Mesendoderm (in vitro differentiated cells): ENCODE measurements around the gene NDUFB10.

Experiments
- DNase-seq: peaks from one replicate; pipeline ENCODE4 v3.0.0; 2013
- H2AK5ac ChIP-seq: 2 replicates; pipeline ENCODE4 v1.6.1; 2013; ENCODE audit warnings: low read length, inconsistent platforms
- H2BK120ac ChIP-seq: 2 replicates; pipeline ENCODE4 v1.6.1; 2013; ENCODE audit warnings: low read depth, mild to moderate bottlenecking, low read length, moderate library complexity, mixed read lengths
- H2BK15ac ChIP-seq: replicated peaks from 2 replicates; pipeline ENCODE4 v1.6.1; 2013; ENCODE audit warnings: low read depth, mild to moderate bottlenecking, moderate library complexity
- H2BK5ac ChIP-seq: 2 replicates; pipeline ENCODE4 v1.6.1; 2013; ENCODE audit warnings: low read length, inconsistent platforms
- H3K18ac ChIP-seq: 2 replicates; pipeline ENCODE4 v1.6.1; 2013; ENCODE audit warnings: mild to moderate bottlenecking, low read length, mixed read lengths
- H3K23ac ChIP-seq: one replicate; pipeline ENCODE4 v1.6.1; 2013; ENCODE audit warnings: low read length
- H3K27ac ChIP-seq: 2 replicates; pipeline ENCODE4 v1.5.1; 2013; ENCODE audit warnings: low read depth, mild to moderate bottlenecking, inconsistent platforms, low read length, moderate library complexity
- H3K27me3 ChIP-seq: 2 replicates; pipeline ENCODE4 v1.6.1; 2013; ENCODE audit warnings: low read length, control low read depth, mild to moderate bottlenecking, inconsistent platforms; ENCODE audit not compliant: insufficient read depth, poor library complexity
- H3K36me3 ChIP-seq: 2 replicates; pipeline ENCODE4 v1.6.1; 2013; ENCODE audit warnings: low read length, inconsistent platforms; ENCODE audit not compliant: control insufficient read depth, insufficient read depth
- H3K4ac ChIP-seq: one replicate; pipeline ENCODE4 v1.6.1; 2013; ENCODE audit warnings: low read depth, mild to moderate bottlenecking, low read length, moderate library complexity
- H3K4me1 ChIP-seq: 2 replicates; pipeline ENCODE4 v1.6.1; 2013; ENCODE audit warnings: low read depth, low read length, inconsistent platforms; ENCODE audit not compliant: control insufficient read depth
- H3K4me2 ChIP-seq: 2 replicates; pipeline ENCODE4 v1.6.1; 2013; ENCODE audit warnings: low read length
- H3K4me3 ChIP-seq: 2 replicates; pipeline ENCODE4 v1.5.1; 2013; ENCODE audit warnings: mild to moderate bottlenecking, low read length
- H3K56ac ChIP-seq: one replicate; pipeline ENCODE4 v1.6.1; 2013; ENCODE audit warnings: low read length
- H3K79me1 ChIP-seq: 2 replicates; pipeline ENCODE4 v1.6.1; 2013; ENCODE audit warnings: low read length, inconsistent platforms
- H3K79me2 ChIP-seq: 2 replicates; pipeline ENCODE4 v1.6.1; 2013; ENCODE audit warnings: mild to moderate bottlenecking, low read length; ENCODE audit not compliant: control insufficient read depth, insufficient read depth
- H3K9ac ChIP-seq: 2 replicates; pipeline ENCODE4 v1.6.1; 2013; ENCODE audit warnings: low read length, inconsistent platforms
- H4K5ac ChIP-seq: one replicate; pipeline ENCODE4 v1.6.1; 2013; ENCODE audit warnings: low read length
- H4K8ac ChIP-seq: one replicate; pipeline ENCODE4 v1.6.1; 2013; ENCODE audit warnings: low read depth, mild to moderate bottlenecking, control low read depth, low read length, moderate library complexity
- WGBS: extraction: QIAGEN DNeasy Blood & Tissue Kit; methylation state at CpG from one replicate; pipeline ENCODE4 v1.1.7; 2013; ENCODE audit warnings: low lambda C conversion rate, missing lambda C conversion rate; ENCODE audit not compliant: insufficient coverage; ENCODE audit errors: extremely low coverage; 5-methylcytosine and 5-hydroxymethylcytosine counted together

NDUFB10 gene

GRCh38 chr16:1991948-1992703, 32.8 kb downstream of the NDUFB10 start:
- Histone ChIP-seq H3K36me3 (no peaks in the 10 kb centered on the region), H3K4me3 (no peak overlapping the region), H3K9ac (peak overlapping the region; percentile 57), H3K18ac (no peak overlapping the region), H3K23ac (no peak overlapping the region), H2BK5ac (no peak overlapping the region), H4K5ac (no peak overlapping the region), H3K56ac (peak overlapping the region; percentile 90), H3K79me1 (no peaks in the 10 kb centered on the region), H3K79me2 (no peaks in the 10 kb centered on the region), H3K27me3 (peaks cover 3% of the 10 kb centered on the region), H2BK15ac (no peak overlapping the region), H3K27ac (no peak overlapping the region), H4K8ac (no peak overlapping the region), H2AK5ac (no peak overlapping the region), H3K4me1 (no peaks in the 10 kb centered on the region), H3K4ac (no peak overlapping the region), H2BK120ac (no peak overlapping the region), H3K4me2 (peak overlapping the region; percentile 48)
- no CpG with 5 or more reads among the region's 96 CpGs for WGBS
- peak; percentile 93 for DNase-seq

GRCh38 chr16:1992704-1993317, 33.5 kb downstream of the NDUFB10 start:
- Histone ChIP-seq H3K36me3 (no peaks in the 10 kb centered on the region), H2BK120ac (no peak overlapping the region), H3K79me1 (no peaks in the 10 kb centered on the region), H3K9ac (peak overlapping the region; percentile 57), H3K4me3 (no peak overlapping the region), H2AK5ac (no peak overlapping the region), H3K27ac (no peak overlapping the region), H3K4ac (no peak overlapping the region), H4K5ac (no peak overlapping the region), H4K8ac (no peak overlapping the region), H3K18ac (no peak overlapping the region), H3K79me2 (no peaks in the 10 kb centered on the region), H3K56ac (peak overlapping the region; percentile 90), H3K4me2 (peak overlapping the region; percentile 48), H3K23ac (no peak overlapping the region), H3K27me3 (peaks cover 3% of the 10 kb centered on the region), H2BK5ac (no peak overlapping the region), H2BK15ac (no peak overlapping the region), H3K4me1 (no peaks in the 10 kb centered on the region)
- DNase-seq: no peak
- WGBS: no CpG with 5 or more reads among the region's 50 CpGs

GRCh38 chr16:1993731-1994131, 34.4 kb downstream of the NDUFB10 start:
- H2AK5ac ChIP-seq: no peak overlapping the region
- H3K18ac ChIP-seq: no peak overlapping the region
- H4K5ac ChIP-seq: no peak overlapping the region
- H2BK15ac ChIP-seq: no peak overlapping the region
- no peak overlapping the region for H3K23ac ChIP-seq
- no peaks in the 10 kb centered on the region for H3K79me2 ChIP-seq
- H3K56ac ChIP-seq: no peak overlapping the region
- no peaks in the 10 kb centered on the region for H3K36me3 ChIP-seq
- H2BK5ac ChIP-seq: no peak overlapping the region
- no peak overlapping the region for H3K9ac ChIP-seq
- no peak overlapping the region for H3K27ac ChIP-seq
- H3K4ac ChIP-seq: no peak overlapping the region
- H3K79me1 ChIP-seq: no peaks in the 10 kb centered on the region
- H3K27me3 ChIP-seq: peaks cover 3% of the 10 kb centered on the region
- no peak overlapping the region for H3K4me2 ChIP-seq
- H3K4me1 ChIP-seq: no peaks in the 10 kb centered on the region
- no CpG with 5 or more reads among the region's 2 CpGs for WGBS
- H4K8ac ChIP-seq: no peak overlapping the region
- H2BK120ac ChIP-seq: no peak overlapping the region
- H3K4me3 ChIP-seq: no peak overlapping the region
- no peak for DNase-seq

GRCh38 chr16:1997494-1998359, 38.4 kb downstream of the NDUFB10 start:
- DNase-seq: no peak
- Histone ChIP-seq H2AK5ac (no peak overlapping the region), H3K36me3 (peaks cover 19% of the 10 kb centered on the region), H3K4ac (no peak overlapping the region), H3K27me3 (no peaks in the 10 kb centered on the region), H3K4me2 (no peak overlapping the region), H3K4me1 (no peaks in the 10 kb centered on the region), H2BK120ac (no peak overlapping the region), H4K8ac (no peak overlapping the region), H3K4me3 (no peak overlapping the region), H2BK5ac (no peak overlapping the region), H3K79me1 (no peaks in the 10 kb centered on the region), H3K27ac (no peak overlapping the region), H3K9ac (no peak overlapping the region), H3K23ac (no peak overlapping the region), H3K56ac (no peak overlapping the region), H2BK15ac (no peak overlapping the region), H3K18ac (no peak overlapping the region), H4K5ac (no peak overlapping the region), H3K79me2 (no peaks in the 10 kb centered on the region)
- WGBS: no CpG with 5 or more reads among the region's 26 CpGs

- no peak overlapping the region for H3K23ac ChIP-seq
- H2BK120ac ChIP-seq: no peak overlapping the region
- H3K18ac ChIP-seq: no peak overlapping the region
- no peak for DNase-seq
- H2BK15ac ChIP-seq: no peak overlapping the region
- H3K79me1 ChIP-seq: peaks cover 1% of the 10 kb centered on the region
- H3K27me3 ChIP-seq: no peaks in the 10 kb centered on the region
- H3K27ac ChIP-seq: no peak overlapping the region
- H3K4ac ChIP-seq: no peak overlapping the region
- H3K36me3 ChIP-seq: peaks cover 19% of the 10 kb centered on the region
- no peak overlapping the region for H3K56ac ChIP-seq
- no peak overlapping the region for H4K5ac ChIP-seq
- H2AK5ac ChIP-seq: no peak overlapping the region
- no peak overlapping the region for H4K8ac ChIP-seq
- H3K79me2 ChIP-seq: peaks cover 1% of the 10 kb centered on the region
- no peak overlapping the region for H3K9ac ChIP-seq
- H3K4me2 ChIP-seq: no peak overlapping the region
- no peak overlapping the region for H2BK5ac ChIP-seq
- no peak overlapping the region for H3K4me3 ChIP-seq
- no CpG with 5 or more reads among the region's 27 CpGs for WGBS
- H3K4me1 ChIP-seq: no peaks in the 10 kb centered on the region
These were observed 39.1 kb downstream of the NDUFB10 start for GRCh38 chr16:1998360-1998835.
